ENCODE data around the gene PRDM15.
A peak's percentile ranks its signal among the peaks of the same experiment; 100 is the strongest.

PRDM15 gene

GRCh38 chr21:41835711-41836154 lies 43.4 kb downstream of the PRDM15 start:
- Histone ChIP-seq H3K79me2 (ENCODE audit: low read length) (peaks cover 15% of the 10 kb centered on the region), H2AFZ (ENCODE audit: low read length) (no peak overlapping the region), H3K9me2 (replicated peaks; ENCODE audit: insufficient read depth, low read length) (no peaks in the 10 kb centered on the region), H3K36me3 (replicated peaks; ENCODE audit: insufficient read depth, low read length) (no peaks in the 10 kb centered on the region), H3K4me2 (ENCODE audit: low read depth, low read length) (no peak overlapping the region), H3K27ac (ENCODE audit: low read length) (no peak overlapping the region), H3F3A (ENCODE audit: insufficient read depth, low read length) (peaks cover 28% of the 10 kb centered on the region), H3K9ac (ENCODE audit: low read length) (no peak overlapping the region), H3K27me3 (replicated peaks; ENCODE audit: insufficient read depth, low read length) (no peaks in the 10 kb centered on the region), H3K4me1 (ENCODE audit: low read length) (peaks cover 38% of the 10 kb centered on the region), H3K9me3 (replicated peaks; ENCODE audit: insufficient read depth, low read length) (no peaks in the 10 kb centered on the region), H4K20me1 (ENCODE audit: insufficient read depth, low read length) (no peaks in the 10 kb centered on the region), H3K4me3 (ENCODE audit: low read length) (no peak overlapping the region)
- TF ChIP-seq EZH2phosphoT487 (IDR thresholded peaks at IDR 0.05; ENCODE audit: low read length) (no peak), CTCF (IDR thresholded peaks at IDR 0.05; ENCODE audit: low read length) (no peak), EZH2 (optimal IDR thresholded peaks at IDR 0.05; ENCODE audit: low read depth, low read length) (no peak)
- no peak for DNase-seq

- peaks cover 28% of the 10 kb centered on the region for H3F3A ChIP-seq (ENCODE audit: insufficient read depth, low read length)
- TF ChIP-seq EZH2phosphoT487 (IDR thresholded peaks at IDR 0.05; ENCODE audit: low read length) (no peak), CTCF (IDR thresholded peaks at IDR 0.05; ENCODE audit: low read length) (no peak), EZH2 (optimal IDR thresholded peaks at IDR 0.05; ENCODE audit: low read depth, low read length) (no peak)
- H3K4me1 ChIP-seq (ENCODE audit: low read length) = peaks cover 38% of the 10 kb centered on the region
- no peaks in the 10 kb centered on the region for H4K20me1 ChIP-seq (ENCODE audit: insufficient read depth, low read length)
- H3K9ac ChIP-seq (ENCODE audit: low read length) = no peak overlapping the region
- peak overlapping the region; percentile 93; the same call in 1 of the 2 replicates for H3K27ac ChIP-seq (ENCODE audit: low read length)
- H3K9me2 ChIP-seq (replicated peaks; ENCODE audit: insufficient read depth, low read length) = no peaks in the 10 kb centered on the region
- no peak overlapping the region for H3K4me2 ChIP-seq (ENCODE audit: low read depth, low read length)
- no peak for DNase-seq
- no peaks in the 10 kb centered on the region for H3K27me3 ChIP-seq (replicated peaks; ENCODE audit: insufficient read depth, low read length)
- no peak overlapping the region for H2AFZ ChIP-seq (ENCODE audit: low read length)
- H3K79me2 ChIP-seq (ENCODE audit: low read length) = peaks cover 15% of the 10 kb centered on the region
- no peaks in the 10 kb centered on the region for H3K36me3 ChIP-seq (replicated peaks; ENCODE audit: insufficient read depth, low read length)
- H3K9me3 ChIP-seq (replicated peaks; ENCODE audit: insufficient read depth, low read length) = no peaks in the 10 kb centered on the region
- no peak overlapping the region for H3K4me3 ChIP-seq (ENCODE audit: low read length)
These were observed 44.0 kb downstream of the PRDM15 start for GRCh38 chr21:41834926-41835663.

GRCh38 chr21:41834252-41834925 lies 44.8 kb downstream of the PRDM15 start:
- Histone ChIP-seq H3K9ac (ENCODE audit: low read length) (peak overlapping the region; percentile 57; the same call in 1 of the 2 replicates), H3K27ac (ENCODE audit: low read length) (peak overlapping the region; percentile 93), H3K27me3 (replicated peaks; ENCODE audit: insufficient read depth, low read length) (no peaks in the 10 kb centered on the region), H3K36me3 (replicated peaks; ENCODE audit: insufficient read depth, low read length) (no peaks in the 10 kb centered on the region), H2AFZ (ENCODE audit: low read length) (peak overlapping the region; percentile 53), H3K9me3 (replicated peaks; ENCODE audit: insufficient read depth, low read length) (no peaks in the 10 kb centered on the region), H3K4me1 (ENCODE audit: low read length) (peaks cover 38% of the 10 kb centered on the region), H3K4me3 (ENCODE audit: low read length) (no peak overlapping the region), H3K9me2 (replicated peaks; ENCODE audit: insufficient read depth, low read length) (no peaks in the 10 kb centered on the region), H3K4me2 (ENCODE audit: low read depth, low read length) (peak overlapping the region; percentile 82), H4K20me1 (ENCODE audit: insufficient read depth, low read length) (no peaks in the 10 kb centered on the region), H3F3A (ENCODE audit: insufficient read depth, low read length) (peaks cover 28% of the 10 kb centered on the region), H3K79me2 (ENCODE audit: low read length) (peaks cover 16% of the 10 kb centered on the region)
- TF ChIP-seq EZH2 (optimal IDR thresholded peaks at IDR 0.05; ENCODE audit: low read depth, low read length) = no peak
- peak; percentile 18 for DNase-seq
